SK-N-MC (cell line): ENCODE measurements around the gene GDPD5.
A peak's percentile ranks its signal among the peaks of the same experiment; 100 is the strongest.

Source experiments
- DNase-seq: peaks from one replicate; pipeline ENCODE4 v3.0.0-alpha.2; 2011; ENCODE audit warnings: low read depth, low spot score
- H3K27ac ChIP-seq: fragments of 200-600 bp; sonication (generic); 2 replicates; pipeline ENCODE4 v1.5.1; 2016; ENCODE audit warnings: mixed run types
- H3K36me3 ChIP-seq: fragments of 200-600 bp; sonication (generic); 2 replicates; pipeline ENCODE4 v1.6.1; 2017; ENCODE audit warnings: antibody characterized with exemption, low read length, mixed read lengths; ENCODE audit not compliant: insufficient read depth
- H3K4me3 ChIP-seq: fragments of 200-600 bp; sonication (generic); 2 replicates; pipeline ENCODE4 v1.5.1; 2016
- H3K9ac ChIP-seq: fragments of 200-600 bp; sonication (generic); 2 replicates; pipeline ENCODE4 v1.8.0; 2017; ENCODE audit warnings: mixed run types, mixed read lengths; ENCODE audit not compliant: insufficient read length
- H3K9me3 ChIP-seq: fragments of 200-600 bp; sonication (generic); 2 replicates; pipeline ENCODE4 v1.6.1; 2017; ENCODE audit warnings: low read depth, mild to moderate bottlenecking, antibody characterized with exemption, low read length, moderate library complexity, mixed read lengths
- EZH2 ChIP-seq: fragments of 200-600 bp; sonication (generic); IDR thresholded peaks from one replicate; pipeline ENCODE4 v1.6.1; 2017; ENCODE audit warnings: antibody characterized with exemption
- FOXP2 ChIP-seq: optimal IDR thresholded peaks from 2 replicates; pipeline ENCODE3; 2011; ENCODE audit warnings: mild to moderate bottlenecking, moderate library complexity; ENCODE audit not compliant: insufficient read depth; ENCODE audit errors: extremely low read length, control extremely low read depth
- POLR2AphosphoS5 ChIP-seq: IDR thresholded peaks from 2 replicates; pipeline ENCODE4 v1.6.1; 2012; ENCODE audit warnings: mild to moderate bottlenecking, low read depth, low read length, borderline replicate concordance

Gene GDPD5

GRCh38 chr11:75553889-75554257, 28.1 kb upstream of the GDPD5 start:
- no peak for TF ChIP-seq POLR2AphosphoS5
- no peak for TF ChIP-seq FOXP2
- no peak for DNase-seq
- H3K9me3 ChIP-seq, result no peaks in the 10 kb centered on the region
- no peak overlapping the region for H3K4me3 ChIP-seq
- no peaks in the 10 kb centered on the region for H3K36me3 ChIP-seq
- peak overlapping the region; percentile 83 for H3K27ac ChIP-seq
- peak overlapping the region; percentile 43 for H3K9ac ChIP-seq

DNA sequence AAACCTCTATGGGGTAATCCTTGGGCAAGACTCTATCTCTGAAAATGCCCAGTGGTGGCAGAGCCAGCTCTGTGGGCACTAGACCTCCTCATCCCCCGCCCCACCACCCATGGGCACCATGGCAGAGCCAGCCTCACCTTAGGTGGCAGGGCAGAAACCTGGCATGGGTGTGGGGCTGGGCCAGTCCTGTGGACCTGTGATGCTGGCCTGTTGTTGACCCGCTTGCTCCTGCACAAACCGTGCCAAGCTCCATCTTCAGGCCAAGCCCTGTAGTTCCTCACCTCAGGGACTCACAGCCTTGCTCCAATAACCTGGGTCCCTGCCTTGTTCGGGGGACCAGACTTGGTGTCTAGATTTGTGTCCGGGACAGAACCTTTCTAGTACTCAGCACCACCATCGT, 27.4 kb upstream of the GDPD5 start:
- no peak for DNase-seq
- Histone ChIP-seq H3K27ac (no peak overlapping the region; the same call in 1 of the 2 replicates), H3K4me3 (no peak overlapping the region), H3K9ac (no peak overlapping the region), H3K36me3 (no peaks in the 10 kb centered on the region), H3K9me3 (no peaks in the 10 kb centered on the region)
- no peak for TF ChIP-seq FOXP2
- TF ChIP-seq EZH2, result no peak
- TF ChIP-seq POLR2AphosphoS5, result no peak

- H3K9ac ChIP-seq, result no peak overlapping the region
- TF ChIP-seq POLR2AphosphoS5 (no peak), EZH2 (no peak), FOXP2 (no peak)
- no peaks in the 10 kb centered on the region for H3K9me3 ChIP-seq
- no peaks in the 10 kb centered on the region for H3K36me3 ChIP-seq
- H3K27ac ChIP-seq, result no peak overlapping the region
- no peak overlapping the region for H3K4me3 ChIP-seq
- no peak for DNase-seq
Observed at GRCh38 chr11:75549370-75549958, 23.7 kb upstream of the GDPD5 start.

DNA sequence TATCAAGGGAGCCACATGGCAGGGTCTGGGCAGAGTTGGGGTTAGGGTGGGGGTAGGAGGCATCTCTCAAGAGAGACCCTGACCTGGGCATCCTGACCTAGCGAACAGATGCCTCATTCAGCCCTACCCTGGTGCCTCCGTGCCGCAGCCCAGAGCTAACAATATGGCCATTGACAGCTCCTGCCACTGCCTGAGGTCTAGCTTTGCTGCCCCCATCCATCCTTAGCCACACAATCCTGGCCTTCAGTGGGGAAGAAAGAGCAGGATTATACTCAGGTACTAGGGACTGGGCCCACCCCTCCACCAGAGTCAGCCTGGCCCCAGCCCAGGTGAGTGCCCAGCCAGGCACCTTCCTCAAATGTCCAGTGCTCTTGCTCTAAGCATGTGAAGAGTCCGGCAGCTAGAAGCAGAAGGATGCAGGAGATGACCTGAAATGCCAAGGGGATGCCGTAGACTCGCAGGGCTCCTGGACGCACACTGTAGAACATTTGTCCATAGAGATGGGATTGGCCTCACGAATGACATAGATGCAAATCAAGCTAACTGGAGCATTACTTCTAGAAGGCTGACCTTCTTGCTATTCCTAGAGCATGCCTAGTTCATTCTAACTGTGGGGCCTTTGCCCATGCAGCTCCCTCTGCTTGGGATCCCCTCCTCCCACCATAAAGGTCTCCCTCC, 23.0 kb upstream of the GDPD5 start:
- no peak overlapping the region for H3K9ac ChIP-seq
- TF ChIP-seq FOXP2 (no peak), POLR2AphosphoS5 (no peak), EZH2 (no peak)
- H3K36me3 ChIP-seq, result no peaks in the 10 kb centered on the region
- H3K9me3 ChIP-seq, result no peaks in the 10 kb centered on the region
- no peak overlapping the region for H3K4me3 ChIP-seq
- H3K27ac ChIP-seq, result no peak overlapping the region
- DNase-seq, result no peak

- no peak for DNase-seq
- Histone ChIP-seq H3K9me3 (no peaks in the 10 kb centered on the region), H3K36me3 (no peaks in the 10 kb centered on the region), H3K27ac (no peak overlapping the region), H3K9ac (no peak overlapping the region), H3K4me3 (no peak overlapping the region)
- no peak for TF ChIP-seq POLR2AphosphoS5
- TF ChIP-seq EZH2, result no peak
- TF ChIP-seq FOXP2, result no peak
Observed at GRCh38 chr11:75547617-75548058, 21.9 kb upstream of the GDPD5 start.

DNA sequence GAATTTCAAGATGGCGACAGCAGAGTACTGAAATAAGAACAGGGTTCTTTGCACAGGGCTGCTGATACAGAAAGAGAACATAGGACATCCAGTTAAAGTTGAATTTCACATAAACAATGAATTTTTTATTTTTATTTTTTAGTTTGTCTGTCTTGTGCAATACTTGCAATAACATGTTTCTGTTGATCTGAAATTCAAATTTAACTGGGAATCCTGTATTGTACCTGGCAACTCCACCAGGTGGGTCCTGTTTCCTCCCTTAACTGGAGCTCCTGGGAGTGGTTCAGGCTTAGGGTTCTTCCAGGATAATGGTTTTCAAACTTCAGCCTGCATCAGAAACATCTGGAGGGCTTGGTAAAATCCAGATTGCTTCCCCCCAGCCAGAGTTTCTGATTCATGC, 21.4 kb upstream of the GDPD5 start:
- Histone ChIP-seq H3K9ac (no peak overlapping the region), H3K9me3 (no peaks in the 10 kb centered on the region), H3K36me3 (no peaks in the 10 kb centered on the region), H3K4me3 (no peak overlapping the region), H3K27ac (no peak overlapping the region)
- TF ChIP-seq POLR2AphosphoS5, result no peak
- TF ChIP-seq FOXP2, result no peak
- TF ChIP-seq EZH2, result no peak
- no peak for DNase-seq

GRCh38 chr11:75543806-75544205, 18.1 kb upstream of the GDPD5 start:
- H3K4me3 ChIP-seq, result no peak overlapping the region
- no peak overlapping the region for H3K27ac ChIP-seq
- no peaks in the 10 kb centered on the region for H3K36me3 ChIP-seq
- no peak overlapping the region for H3K9ac ChIP-seq
- no peak for TF ChIP-seq EZH2
- TF ChIP-seq POLR2AphosphoS5, result no peak
- no peak for TF ChIP-seq FOXP2
- no peaks in the 10 kb centered on the region for H3K9me3 ChIP-seq
- no peak for DNase-seq

DNA sequence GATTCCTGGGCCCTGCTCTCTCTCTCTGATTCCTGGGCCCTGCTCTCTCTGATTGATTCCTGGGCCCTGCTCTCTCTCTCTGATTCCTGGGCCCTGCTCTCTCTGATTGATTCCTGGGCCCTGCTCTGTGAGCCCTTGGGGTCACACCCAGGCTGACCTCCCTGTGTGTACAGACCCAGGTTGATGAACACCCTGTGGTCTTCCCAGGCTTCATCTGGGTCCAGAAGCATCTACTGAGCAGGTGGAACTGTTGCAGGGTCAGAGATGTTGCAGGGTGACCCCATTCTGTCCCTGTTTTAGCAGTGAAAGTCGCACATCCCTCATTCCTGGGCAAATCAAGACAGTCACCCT, 16.3 kb upstream of the GDPD5 start:
- H3K9ac ChIP-seq, result no peak overlapping the region
- TF ChIP-seq FOXP2, result no peak
- no peak for TF ChIP-seq POLR2AphosphoS5
- no peak for TF ChIP-seq EZH2
- DNase-seq, result no peak

More for the DNA sequence above, 16.3 kb upstream of the GDPD5 start:
- Histone ChIP-seq H3K27ac (no peak overlapping the region), H3K9me3 (no peaks in the 10 kb centered on the region), H3K4me3 (no peak overlapping the region), H3K36me3 (no peaks in the 10 kb centered on the region)
